Measurements from ENCODE around the gene NLRP12.
"Not testable (repeated sequence)": the region's sequence is repeated elsewhere in the genome, so short reads cannot be mapped to it uniquely, and the experiment has no call there.

NLRP12 gene

GRCh38 chr19:53832861-53833260 lies 8.7 kb upstream of the NLRP12 start:
- H3K36me3 ChIP-seq (ENCODE audit: insufficient read depth, low read length); H3K79me2 ChIP-seq (ENCODE audit: control insufficient read depth, insufficient read depth, low read length, unreplicated experiment); H3K4me3 ChIP-seq (ENCODE audit: low read depth, low read length); H3K4me1 ChIP-seq (ENCODE audit: control insufficient read depth, insufficient read depth, low read length, unreplicated experiment); H3K27ac ChIP-seq (ENCODE audit: low read depth, low read length); H2AFZ ChIP-seq (ENCODE audit: low read length, unreplicated experiment); H3K27me3 ChIP-seq (ENCODE audit: insufficient read depth, low read length): not testable (repeated sequence)

- H3K79me2 ChIP-seq (ENCODE audit: control insufficient read depth, insufficient read depth, low read length, unreplicated experiment): no peaks in the 10 kb centered on the region
- no peak overlapping the region for H3K4me3 ChIP-seq (ENCODE audit: low read depth, low read length)
- H3K4me1 ChIP-seq (ENCODE audit: control insufficient read depth, insufficient read depth, low read length, unreplicated experiment): no peaks in the 10 kb centered on the region
- H3K36me3 ChIP-seq (ENCODE audit: insufficient read depth, low read length): no peaks in the 10 kb centered on the region
- H2AFZ ChIP-seq (ENCODE audit: low read length, unreplicated experiment): no peak overlapping the region
- no peak overlapping the region for H3K27ac ChIP-seq (ENCODE audit: low read depth, low read length)
- no peaks in the 10 kb centered on the region for H3K27me3 ChIP-seq (ENCODE audit: insufficient read depth, low read length)
These were observed 4.4 kb upstream of the NLRP12 start for GRCh38 chr19:53828531-53828930.

- Histone ChIP-seq H3K36me3 (ENCODE audit: insufficient read depth, low read length) (no peaks in the 10 kb centered on the region), H2AFZ (ENCODE audit: low read length, unreplicated experiment) (no peak overlapping the region), H3K79me2 (ENCODE audit: control insufficient read depth, insufficient read depth, low read length, unreplicated experiment) (no peaks in the 10 kb centered on the region), H3K4me3 (ENCODE audit: low read depth, low read length) (no peak overlapping the region), H3K4me1 (ENCODE audit: control insufficient read depth, insufficient read depth, low read length, unreplicated experiment) (no peaks in the 10 kb centered on the region), H3K27ac (ENCODE audit: low read depth, low read length) (no peak overlapping the region), H3K27me3 (ENCODE audit: insufficient read depth, low read length) (no peaks in the 10 kb centered on the region)
These were observed 2.8 kb upstream of the NLRP12 start for GRCh38 chr19:53826876-53827275.

GRCh38 chr19:53823380-53824120 lies 564 bp downstream of the NLRP12 start:
- Histone ChIP-seq H3K36me3 (ENCODE audit: insufficient read depth, low read length) (no peaks in the 10 kb centered on the region), H2AFZ (ENCODE audit: low read length, unreplicated experiment) (no peak overlapping the region), H3K4me3 (ENCODE audit: low read depth, low read length) (no peak overlapping the region), H3K4me1 (ENCODE audit: control insufficient read depth, insufficient read depth, low read length, unreplicated experiment) (no peaks in the 10 kb centered on the region), H3K27ac (ENCODE audit: low read depth, low read length) (no peak overlapping the region), H3K27me3 (ENCODE audit: insufficient read depth, low read length) (no peaks in the 10 kb centered on the region), H3K79me2 (ENCODE audit: control insufficient read depth, insufficient read depth, low read length, unreplicated experiment) (no peaks in the 10 kb centered on the region)

GRCh38 chr19:53819861-53820260 lies 4.3 kb downstream of the NLRP12 start:
- Histone ChIP-seq H3K36me3 (ENCODE audit: insufficient read depth, low read length) (no peaks in the 10 kb centered on the region), H3K79me2 (ENCODE audit: control insufficient read depth, insufficient read depth, low read length, unreplicated experiment) (no peaks in the 10 kb centered on the region), H3K27me3 (ENCODE audit: insufficient read depth, low read length) (no peaks in the 10 kb centered on the region), H2AFZ (ENCODE audit: low read length, unreplicated experiment) (no peak overlapping the region), H3K4me1 (ENCODE audit: control insufficient read depth, insufficient read depth, low read length, unreplicated experiment) (no peaks in the 10 kb centered on the region), H3K27ac (ENCODE audit: low read depth, low read length) (no peak overlapping the region), H3K4me3 (ENCODE audit: low read depth, low read length) (no peak overlapping the region)

- no peaks in the 10 kb centered on the region for H3K27me3 ChIP-seq (ENCODE audit: insufficient read depth, low read length)
- no peaks in the 10 kb centered on the region for H3K4me1 ChIP-seq (ENCODE audit: control insufficient read depth, insufficient read depth, low read length, unreplicated experiment)
- H3K4me3 ChIP-seq (ENCODE audit: low read depth, low read length): no peak overlapping the region
- no peaks in the 10 kb centered on the region for H3K79me2 ChIP-seq (ENCODE audit: control insufficient read depth, insufficient read depth, low read length, unreplicated experiment)
- H3K36me3 ChIP-seq (ENCODE audit: insufficient read depth, low read length): no peaks in the 10 kb centered on the region
- no peak overlapping the region for H3K27ac ChIP-seq (ENCODE audit: low read depth, low read length)
- no peak overlapping the region for H2AFZ ChIP-seq (ENCODE audit: low read length, unreplicated experiment)
These were observed 5.4 kb downstream of the NLRP12 start for GRCh38 chr19:53818756-53819155.

- no peaks in the 10 kb centered on the region for H3K27me3 ChIP-seq (ENCODE audit: insufficient read depth, low read length)
- no peaks in the 10 kb centered on the region for H3K36me3 ChIP-seq (ENCODE audit: insufficient read depth, low read length)
- H3K79me2 ChIP-seq (ENCODE audit: control insufficient read depth, insufficient read depth, low read length, unreplicated experiment): no peaks in the 10 kb centered on the region
- no peak overlapping the region for H2AFZ ChIP-seq (ENCODE audit: low read length, unreplicated experiment)
- no peaks in the 10 kb centered on the region for H3K4me1 ChIP-seq (ENCODE audit: control insufficient read depth, insufficient read depth, low read length, unreplicated experiment)
- H3K27ac ChIP-seq (ENCODE audit: low read depth, low read length): no peak overlapping the region
- no peak overlapping the region for H3K4me3 ChIP-seq (ENCODE audit: low read depth, low read length)
These were observed 10.1 kb downstream of the NLRP12 start for GRCh38 chr19:53813996-53814395.

GRCh38 chr19:53812335-53812734 lies 11.8 kb downstream of the NLRP12 start:
- H3K79me2 ChIP-seq (ENCODE audit: control insufficient read depth, insufficient read depth, low read length, unreplicated experiment): no peaks in the 10 kb centered on the region
- no peaks in the 10 kb centered on the region for H3K36me3 ChIP-seq (ENCODE audit: insufficient read depth, low read length)
- no peak overlapping the region for H3K27ac ChIP-seq (ENCODE audit: low read depth, low read length)
- no peak overlapping the region for H3K4me3 ChIP-seq (ENCODE audit: low read depth, low read length)
- no peak overlapping the region for H2AFZ ChIP-seq (ENCODE audit: low read length, unreplicated experiment)
- H3K27me3 ChIP-seq (ENCODE audit: insufficient read depth, low read length): no peaks in the 10 kb centered on the region
- H3K4me1 ChIP-seq (ENCODE audit: control insufficient read depth, insufficient read depth, low read length, unreplicated experiment): no peaks in the 10 kb centered on the region

GRCh38 chr19:53810891-53811290 lies 13.2 kb downstream of the NLRP12 start:
- H3K36me3 ChIP-seq (ENCODE audit: insufficient read depth, low read length): no peaks in the 10 kb centered on the region
- H3K27me3 ChIP-seq (ENCODE audit: insufficient read depth, low read length): no peaks in the 10 kb centered on the region
- no peaks in the 10 kb centered on the region for H3K79me2 ChIP-seq (ENCODE audit: control insufficient read depth, insufficient read depth, low read length, unreplicated experiment)
- H3K4me1 ChIP-seq (ENCODE audit: control insufficient read depth, insufficient read depth, low read length, unreplicated experiment): no peaks in the 10 kb centered on the region
- no peak overlapping the region for H2AFZ ChIP-seq (ENCODE audit: low read length, unreplicated experiment)
- H3K4me3 ChIP-seq (ENCODE audit: low read depth, low read length): no peak overlapping the region
- no peak overlapping the region for H3K27ac ChIP-seq (ENCODE audit: low read depth, low read length)

- no peaks in the 10 kb centered on the region for H3K4me1 ChIP-seq (ENCODE audit: control insufficient read depth, insufficient read depth, low read length, unreplicated experiment)
- H3K79me2 ChIP-seq (ENCODE audit: control insufficient read depth, insufficient read depth, low read length, unreplicated experiment): no peaks in the 10 kb centered on the region
- H3K27me3 ChIP-seq (ENCODE audit: insufficient read depth, low read length): no peaks in the 10 kb centered on the region
- H3K27ac ChIP-seq (ENCODE audit: low read depth, low read length): no peak overlapping the region
- H3K36me3 ChIP-seq (ENCODE audit: insufficient read depth, low read length): no peaks in the 10 kb centered on the region
- H3K4me3 ChIP-seq (ENCODE audit: low read depth, low read length): no peak overlapping the region
- no peak overlapping the region for H2AFZ ChIP-seq (ENCODE audit: low read length, unreplicated experiment)
These were observed 13.9 kb downstream of the NLRP12 start for GRCh38 chr19:53810187-53810546.

- Histone ChIP-seq H3K36me3 (ENCODE audit: insufficient read depth, low read length) (no peaks in the 10 kb centered on the region), H3K79me2 (ENCODE audit: control insufficient read depth, insufficient read depth, low read length, unreplicated experiment) (no peaks in the 10 kb centered on the region), H3K4me3 (ENCODE audit: low read depth, low read length) (no peak overlapping the region), H3K4me1 (ENCODE audit: control insufficient read depth, insufficient read depth, low read length, unreplicated experiment) (no peaks in the 10 kb centered on the region), H3K27ac (ENCODE audit: low read depth, low read length) (no peak overlapping the region), H2AFZ (ENCODE audit: low read length, unreplicated experiment) (no peak overlapping the region), H3K27me3 (ENCODE audit: insufficient read depth, low read length) (no peaks in the 10 kb centered on the region)
These were observed 14.5 kb downstream of the NLRP12 start for GRCh38 chr19:53809518-53810186.

All from ACC112 (cell line).